Muscle of arm (tissue), 12 donors: ENCODE measurements around the gene RAET1E. TPM values are rescaled to one million over a fixed set of nuclear protein-coding genes. Genes with fewer than 3 reads are reported as not detected.
"Not testable (repeated sequence)": the region's sequence is repeated elsewhere in the genome, so short reads cannot be mapped to it uniquely, and the experiment has no call there.

Source experiments
- DNase-seq: peaks from one replicate; pipeline ENCODE4 v3.0.0-alpha.2; 2013
- polyA plus RNA-seq, 12 donors: library from polyadenylated mRNA; unstranded; fragments of 120-200 nt; gene quantifications; one replicate each; pipeline ENCODE4 v1.2.1, GENCODE V29; 2013; ENCODE audit not compliant: insufficient read length in 12 of 12

RAET1E gene
- polyA plus RNA-seq, 12 donors: 0.11 to 2.1 (median 0.97) TPM; not detected in 2

GRCh38 chr6:149910721-149911151 lies 12.8 kb upstream of the RAET1E start:
- no peak for DNase-seq

GRCh38 chr6:149909701-149910470 lies 12.0 kb upstream of the RAET1E start:
- no peak for DNase-seq

- not testable (repeated sequence) for DNase-seq
Observed at GRCh38 chr6:149908480-149908879, 10.6 kb upstream of the RAET1E start.

DNA sequence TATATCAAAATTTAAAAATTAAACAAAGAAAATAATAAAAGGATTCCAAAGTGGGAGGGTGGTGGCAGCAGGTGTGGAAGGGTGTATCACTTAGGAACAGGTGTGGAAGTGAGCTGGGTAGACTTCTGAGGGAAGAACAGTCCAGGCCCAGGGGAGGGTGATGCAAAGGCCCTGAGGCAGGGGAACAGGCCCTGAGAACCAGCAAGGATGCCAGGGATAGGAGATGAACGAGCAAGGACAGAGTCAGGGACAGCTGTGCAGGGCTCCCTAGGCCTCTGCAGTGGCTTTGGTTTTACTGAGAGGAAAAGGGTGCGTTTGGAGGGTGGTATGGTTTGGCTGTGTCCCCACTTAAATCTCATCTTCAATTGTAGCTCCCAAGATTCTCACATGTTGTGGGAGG lies 9.4 kb upstream of the RAET1E start:
- DNase-seq: no peak

DNA sequence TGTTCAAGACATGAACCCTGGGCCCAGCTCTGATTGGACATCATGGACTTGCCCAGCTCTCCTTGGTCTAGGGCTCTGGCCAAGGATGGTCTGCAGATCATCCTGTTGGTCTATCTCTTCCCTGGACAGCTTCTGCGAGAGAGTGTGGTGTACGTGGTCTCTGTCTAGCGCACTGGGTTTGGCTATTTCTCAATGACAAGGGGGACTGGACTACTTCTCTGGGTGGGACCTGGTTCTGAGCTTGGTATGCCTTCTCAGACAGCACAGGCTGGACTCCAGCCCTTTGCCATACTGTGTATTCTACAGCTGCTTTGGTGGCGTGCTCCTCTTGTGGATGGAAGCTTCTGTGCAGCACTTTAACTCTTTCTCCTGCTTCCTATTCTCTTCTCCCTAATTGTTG lies 8.5 kb upstream of the RAET1E start:
- DNase-seq: no peak

DNA sequence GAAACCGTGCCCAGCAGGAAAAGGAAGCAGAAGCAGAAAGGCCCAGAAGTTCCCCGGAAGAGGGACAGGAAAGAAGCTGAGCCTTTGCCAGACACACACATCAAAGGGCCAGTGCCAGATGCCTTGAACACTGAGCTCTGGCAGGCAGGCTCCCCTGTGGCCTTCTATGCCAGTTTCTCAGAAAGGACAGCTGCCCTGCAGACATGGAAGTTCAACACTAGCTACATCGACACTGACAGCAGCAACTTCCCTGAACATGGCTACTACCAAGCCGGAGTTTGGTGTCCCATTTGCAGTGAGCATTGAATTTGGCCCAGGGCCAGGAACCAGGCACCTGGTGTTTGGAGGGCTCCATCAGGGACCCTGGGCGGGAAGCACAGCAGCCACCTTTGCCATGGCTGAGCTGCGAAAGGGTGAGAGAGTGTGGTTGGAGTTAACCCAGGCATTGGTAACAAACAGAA lies 8.0 kb upstream of the RAET1E start:
- no peak for DNase-seq

GRCh38 chr6:149905371-149905910 lies 7.5 kb upstream of the RAET1E start:
- DNase-seq: no peak

DNA sequence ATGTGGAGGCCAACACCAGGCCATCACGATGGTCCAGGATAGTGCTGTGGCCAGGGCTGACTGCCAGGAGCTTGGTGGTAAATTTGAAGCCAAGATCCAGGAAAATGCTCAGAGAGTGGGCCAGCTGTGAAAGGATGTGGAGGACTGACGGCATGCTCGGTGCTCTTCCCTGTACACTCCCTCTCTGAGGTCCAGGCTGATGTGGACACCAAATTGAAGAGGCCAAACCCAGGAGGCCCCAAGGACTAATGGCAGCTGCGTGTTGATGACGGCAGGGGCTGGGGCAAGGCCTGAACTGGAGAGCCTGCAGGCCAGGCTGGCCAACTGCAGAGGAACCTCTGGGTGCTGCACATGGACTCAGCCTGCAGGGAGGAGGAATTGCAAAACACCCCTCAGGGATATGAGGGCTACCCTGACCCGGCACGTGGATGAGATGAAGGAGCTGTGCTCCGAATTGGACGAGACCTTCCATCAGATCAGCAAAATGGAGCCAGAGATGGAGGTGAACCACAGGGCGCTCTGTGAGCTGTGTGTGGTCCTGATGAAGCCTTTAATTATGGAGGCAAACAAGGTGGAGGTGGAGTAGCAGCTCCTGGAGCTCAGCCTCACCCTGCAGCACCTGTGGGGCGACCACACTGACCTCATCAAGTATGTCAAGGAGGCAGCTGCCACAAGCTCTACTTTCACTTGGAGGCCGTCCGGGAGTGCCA lies 6.9 kb upstream of the RAET1E start:
- DNase-seq: no peak

DNA sequence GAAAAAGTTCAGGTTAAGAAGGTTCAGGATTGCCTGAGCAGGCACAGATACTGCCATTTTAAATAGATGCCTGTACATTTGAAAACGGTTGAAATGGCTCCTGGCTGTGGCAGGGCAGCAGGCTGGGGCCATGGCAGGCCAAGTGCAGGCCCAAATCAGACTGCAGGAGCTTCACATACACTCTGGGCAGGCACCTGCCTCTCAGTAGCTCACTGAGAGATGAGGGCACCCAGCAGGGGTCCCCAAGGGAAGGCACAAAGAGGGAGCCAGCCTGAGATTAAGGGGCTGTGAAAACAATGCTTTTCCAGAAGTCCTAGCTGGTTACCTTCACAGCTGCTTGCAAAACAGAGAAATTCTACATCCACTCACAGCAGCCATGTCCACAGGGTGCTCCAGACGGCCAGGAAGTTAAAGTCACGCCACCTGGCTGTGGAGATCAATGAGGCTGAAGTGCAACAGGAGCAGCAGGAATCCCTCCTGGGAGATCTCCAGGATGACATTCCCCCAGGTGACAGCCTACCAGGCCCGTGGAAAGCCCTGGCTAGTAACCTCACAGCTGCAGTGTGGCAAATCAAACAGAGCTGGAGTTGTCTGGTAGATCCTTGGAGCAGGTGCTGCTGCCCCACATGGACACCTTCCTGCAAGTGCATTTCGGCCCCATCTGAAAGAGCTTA lies 6.2 kb upstream of the RAET1E start:
- DNase-seq: no peak

DNA sequence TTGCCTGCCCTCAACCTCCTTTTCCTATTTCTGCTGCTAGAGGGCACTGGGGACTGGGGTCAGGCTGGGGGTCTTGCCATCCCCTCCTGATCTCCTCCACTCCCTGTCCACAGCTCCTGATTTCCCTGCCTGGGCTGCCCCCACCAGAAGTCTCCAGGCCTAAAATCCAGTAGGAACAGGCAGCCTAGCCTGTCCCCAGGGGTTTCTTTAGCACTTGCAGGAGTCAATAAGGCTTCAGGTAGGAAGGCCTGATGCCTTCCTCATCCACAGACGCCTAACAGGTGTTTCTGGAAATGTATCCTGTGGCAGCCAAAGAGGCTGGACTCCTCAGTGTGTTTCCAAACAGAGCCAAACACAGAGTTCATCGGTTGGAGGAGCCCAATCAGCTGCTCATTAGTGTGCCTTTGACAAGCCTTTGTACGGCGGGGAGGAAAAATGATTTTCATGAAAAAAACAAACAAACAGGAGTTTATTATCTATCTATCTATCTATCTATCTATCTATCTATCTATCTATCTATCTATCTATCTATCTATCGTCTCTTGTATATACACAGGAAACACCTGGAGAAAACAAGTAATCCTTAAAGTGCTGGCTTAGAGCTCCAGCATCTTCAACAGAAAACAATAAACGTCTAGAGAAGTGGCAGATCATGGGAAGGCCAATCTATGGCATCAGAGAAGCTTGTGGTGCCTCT lies 3.7 kb upstream of the RAET1E start:
- no peak for DNase-seq

GRCh38 chr6:149900620-149901443 lies 2.9 kb upstream of the RAET1E start:
- no peak for DNase-seq

GRCh38 chr6:149899926-149900619 lies 2.2 kb upstream of the RAET1E start:
- no peak for DNase-seq

DNA sequence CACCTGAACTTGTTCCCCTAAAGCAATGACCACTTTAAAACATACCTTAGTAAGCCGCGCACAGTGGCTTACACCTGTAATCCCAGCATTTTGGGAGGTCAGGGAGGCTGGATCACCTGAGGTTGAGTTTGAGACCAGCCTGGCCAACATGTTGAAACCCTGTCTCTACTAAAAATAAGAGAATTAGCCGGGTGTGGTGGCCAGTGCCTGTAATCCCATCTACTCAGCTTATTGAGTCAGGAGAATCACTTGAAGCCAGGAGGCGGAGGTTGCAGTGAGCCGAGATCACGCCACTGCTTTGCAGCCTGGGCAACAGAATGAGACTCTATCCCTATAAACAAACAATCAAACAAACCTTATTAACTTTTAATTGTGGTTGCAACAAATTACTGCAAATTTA lies 1.6 kb upstream of the RAET1E start:
- no peak for DNase-seq

DNA sequence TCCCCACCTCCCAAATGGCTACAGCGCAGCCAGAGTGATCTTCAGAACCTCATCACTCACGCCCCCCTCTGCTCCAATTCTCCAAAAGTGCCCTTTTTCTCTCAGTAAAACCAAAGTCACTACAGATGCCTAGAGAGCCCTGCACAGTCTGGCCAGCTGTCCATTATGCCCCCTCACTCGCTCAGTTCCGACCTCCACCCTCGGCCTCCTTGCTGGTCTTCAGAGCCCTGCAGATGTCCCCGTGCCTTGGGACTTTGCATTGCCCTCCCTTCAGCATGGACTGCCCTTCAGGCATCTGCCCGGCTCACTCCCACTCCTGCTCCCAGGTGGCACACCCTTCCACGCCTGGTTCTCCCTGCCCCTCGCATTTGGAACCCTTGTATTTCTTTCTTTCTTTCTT lies 1.1 kb upstream of the RAET1E start:
- no peak for DNase-seq

- peak; percentile 76 for DNase-seq
Observed at GRCh38 chr6:149897015-149897697, 757 bp downstream of the RAET1E start.

DNA sequence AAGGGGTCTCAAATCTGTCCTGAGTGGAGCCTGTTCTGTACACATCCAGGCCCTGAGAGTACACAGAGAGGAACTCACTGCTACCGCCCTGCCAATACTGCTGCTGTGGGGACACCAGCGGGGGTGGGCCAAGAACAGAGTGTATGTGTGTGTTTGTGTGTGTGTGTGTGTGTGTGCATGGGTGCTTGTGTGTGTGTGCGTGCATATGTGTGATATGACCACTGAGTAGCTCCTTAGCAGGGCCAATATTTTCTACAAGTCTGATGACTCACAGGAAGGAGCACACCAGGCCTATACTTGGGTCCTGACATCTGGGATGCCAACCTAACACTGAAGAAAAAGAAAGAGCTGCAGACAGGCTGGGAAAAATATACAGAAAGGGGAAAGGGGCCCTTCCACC lies 1.4 kb downstream of the RAET1E start:
- no peak for DNase-seq

- no peak for DNase-seq
Observed at GRCh38 chr6:149895833-149896271, 2.1 kb downstream of the RAET1E start.

DNA sequence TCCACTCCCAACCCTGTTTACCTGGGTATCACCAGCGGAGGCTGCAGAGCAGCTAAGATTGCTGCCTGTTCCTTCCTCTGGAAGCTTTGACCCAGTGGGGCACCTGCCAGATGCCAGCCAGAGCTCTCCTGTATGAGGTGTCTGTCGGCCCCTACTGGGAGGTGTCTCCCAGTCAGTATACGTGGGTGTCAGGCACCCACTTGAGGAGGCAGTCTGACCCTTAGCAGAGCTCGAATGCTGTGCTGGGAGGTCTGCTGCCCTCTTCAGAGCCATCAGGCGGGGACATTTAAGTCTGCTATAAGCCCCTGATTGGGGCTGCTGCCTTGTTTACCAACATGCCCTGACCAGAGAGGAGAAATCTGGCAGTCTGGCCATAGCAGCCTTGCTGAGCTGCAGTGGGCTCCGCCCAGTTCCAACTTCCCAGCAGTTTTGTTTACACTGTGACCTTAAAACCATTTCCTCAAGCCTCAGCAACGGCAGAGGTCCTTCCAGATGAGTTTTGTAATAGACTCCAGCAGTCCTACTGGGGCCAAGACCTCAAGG lies 2.8 kb downstream of the RAET1E start:
- peak; percentile 65 for DNase-seq

- DNase-seq: not testable (repeated sequence)
Observed at GRCh38 chr6:149891864-149892263, 6.0 kb downstream of the RAET1E start.
